ENCODE measurements around the gene BBIP1. TPM values are rescaled to one million over a fixed set of nuclear protein-coding genes. Genes with fewer than 3 reads are reported as not detected.

BBIP1 gene
- total and polyA plus RNA-seq, 2 experiments from 2014 or later = 14.8 to 56.5 TPM

GRCh38 chr10:110887560-110887959 is 31.4 kb downstream of the BBIP1 start:
- ATAC-seq (no peak), DNase-seq (ENCODE audit: low spot score) (no peak)
- Mint-ChIP-seq H3K4me3 (no peak overlapping the region), H3K27ac (no peak overlapping the region), H3K4me1 (no peaks in the 10 kb centered on the region), H3K36me3 (ENCODE audit: low read depth) (no peaks in the 10 kb centered on the region), H3K9me3 (no peaks in the 10 kb centered on the region), H3K27me3 (ENCODE audit: insufficient read depth, low read depth, poor library complexity) (peaks cover 2% of the 10 kb centered on the region)
- H3K27me3 ChIP-seq (ENCODE audit: insufficient read depth) = no peaks in the 10 kb centered on the region
- H3K4me3 ChIP-seq = no peak overlapping the region
- H3K79me2 ChIP-seq (replicated peaks; ENCODE audit: insufficient read depth) = no peaks in the 10 kb centered on the region
- no peaks in the 10 kb centered on the region for H4K20me1 ChIP-seq (replicated peaks; ENCODE audit: insufficient read depth)
- H3K27ac ChIP-seq (ENCODE audit: low read depth) = no peak overlapping the region
- no peaks in the 10 kb centered on the region for H3K4me1 ChIP-seq (ENCODE audit: insufficient read depth)
- H3K4me2 ChIP-seq = no peak overlapping the region
- TF ChIP-seq EZH2phosphoT487 (IDR thresholded peaks at IDR 0.05; ENCODE audit: unreplicated experiment) = no peak
- no peaks in the 10 kb centered on the region for H3F3A ChIP-seq (replicated peaks; ENCODE audit: low read depth)
- no peaks in the 10 kb centered on the region for H3K36me3 ChIP-seq (ENCODE audit: insufficient read depth)
- H3K9me2 ChIP-seq (ENCODE audit: insufficient read depth) = no peaks in the 10 kb centered on the region
- no peak overlapping the region for H2AFZ ChIP-seq

DNA sequence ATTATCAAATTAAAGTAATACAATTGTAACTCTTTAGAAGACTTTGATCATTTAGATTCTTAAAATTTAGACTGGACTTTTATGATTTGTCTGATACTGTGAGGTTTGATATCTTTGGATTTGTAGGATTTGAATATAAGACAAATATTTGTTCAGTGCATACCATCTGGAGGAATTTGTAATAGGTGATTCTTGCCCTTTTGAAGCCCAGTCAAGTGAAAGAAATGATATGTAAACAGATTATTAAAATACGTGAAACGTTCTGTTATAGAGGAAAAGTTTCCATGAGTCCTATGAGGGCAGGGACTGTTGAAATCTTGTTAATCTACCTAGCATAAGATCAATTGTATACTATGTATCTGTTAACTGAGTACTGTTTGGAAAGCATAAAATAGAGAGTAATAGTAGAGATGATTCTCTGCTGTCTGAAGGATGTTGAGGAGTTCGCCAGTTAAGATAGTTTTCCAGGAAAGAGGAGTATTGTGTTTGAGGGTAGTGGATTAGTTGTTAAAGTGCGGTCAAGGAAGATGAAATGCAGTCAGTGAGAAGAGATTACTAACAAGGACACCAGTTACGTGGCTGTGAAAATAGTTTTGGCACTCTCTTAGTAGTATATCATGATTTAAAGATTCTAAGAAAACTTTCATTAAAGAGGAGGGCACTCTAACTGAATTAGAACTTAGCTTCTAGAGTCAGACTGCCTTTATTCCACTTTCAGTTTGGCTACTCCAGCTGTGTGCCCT is 32.9 kb downstream of the BBIP1 start:
- DNase-seq (ENCODE audit: low spot score) (no peak), ATAC-seq (no peak)
- Histone ChIP-seq H3F3A (replicated peaks; ENCODE audit: low read depth) (no peaks in the 10 kb centered on the region), H3K4me1 (ENCODE audit: insufficient read depth) (no peaks in the 10 kb centered on the region), H3K27ac (ENCODE audit: low read depth) (no peak overlapping the region), H4K20me1 (replicated peaks; ENCODE audit: insufficient read depth) (no peaks in the 10 kb centered on the region), H2AFZ (no peak overlapping the region), H3K79me2 (replicated peaks; ENCODE audit: insufficient read depth) (no peaks in the 10 kb centered on the region), H3K9me2 (ENCODE audit: insufficient read depth) (no peaks in the 10 kb centered on the region), H3K27me3 (ENCODE audit: insufficient read depth) (no peaks in the 10 kb centered on the region), H3K4me2 (no peak overlapping the region), H3K36me3 (ENCODE audit: insufficient read depth) (no peaks in the 10 kb centered on the region), H3K4me3 (no peak overlapping the region)
- Mint-ChIP-seq H3K4me1 (no peaks in the 10 kb centered on the region), H3K9me3 (no peaks in the 10 kb centered on the region), H3K27me3 (ENCODE audit: insufficient read depth, low read depth, poor library complexity) (peaks cover 2% of the 10 kb centered on the region), H3K36me3 (ENCODE audit: low read depth) (peaks cover 4% of the 10 kb centered on the region; the same call in 1 of the 3 replicates), H3K4me3 (no peak overlapping the region), H3K27ac (no peak overlapping the region)
- no peak for TF ChIP-seq CREB1 (CRISPR knock-in tag; IDR thresholded peaks at IDR 0.05; ENCODE audit: low read depth)
- TF ChIP-seq EZH2phosphoT487 (IDR thresholded peaks at IDR 0.05; ENCODE audit: unreplicated experiment) = no peak
- TF ChIP-seq STAT1 (IDR thresholded peaks at IDR 0.05; ENCODE audit: unreplicated experiment) = no peak
- TF ChIP-seq, protein P1, sequence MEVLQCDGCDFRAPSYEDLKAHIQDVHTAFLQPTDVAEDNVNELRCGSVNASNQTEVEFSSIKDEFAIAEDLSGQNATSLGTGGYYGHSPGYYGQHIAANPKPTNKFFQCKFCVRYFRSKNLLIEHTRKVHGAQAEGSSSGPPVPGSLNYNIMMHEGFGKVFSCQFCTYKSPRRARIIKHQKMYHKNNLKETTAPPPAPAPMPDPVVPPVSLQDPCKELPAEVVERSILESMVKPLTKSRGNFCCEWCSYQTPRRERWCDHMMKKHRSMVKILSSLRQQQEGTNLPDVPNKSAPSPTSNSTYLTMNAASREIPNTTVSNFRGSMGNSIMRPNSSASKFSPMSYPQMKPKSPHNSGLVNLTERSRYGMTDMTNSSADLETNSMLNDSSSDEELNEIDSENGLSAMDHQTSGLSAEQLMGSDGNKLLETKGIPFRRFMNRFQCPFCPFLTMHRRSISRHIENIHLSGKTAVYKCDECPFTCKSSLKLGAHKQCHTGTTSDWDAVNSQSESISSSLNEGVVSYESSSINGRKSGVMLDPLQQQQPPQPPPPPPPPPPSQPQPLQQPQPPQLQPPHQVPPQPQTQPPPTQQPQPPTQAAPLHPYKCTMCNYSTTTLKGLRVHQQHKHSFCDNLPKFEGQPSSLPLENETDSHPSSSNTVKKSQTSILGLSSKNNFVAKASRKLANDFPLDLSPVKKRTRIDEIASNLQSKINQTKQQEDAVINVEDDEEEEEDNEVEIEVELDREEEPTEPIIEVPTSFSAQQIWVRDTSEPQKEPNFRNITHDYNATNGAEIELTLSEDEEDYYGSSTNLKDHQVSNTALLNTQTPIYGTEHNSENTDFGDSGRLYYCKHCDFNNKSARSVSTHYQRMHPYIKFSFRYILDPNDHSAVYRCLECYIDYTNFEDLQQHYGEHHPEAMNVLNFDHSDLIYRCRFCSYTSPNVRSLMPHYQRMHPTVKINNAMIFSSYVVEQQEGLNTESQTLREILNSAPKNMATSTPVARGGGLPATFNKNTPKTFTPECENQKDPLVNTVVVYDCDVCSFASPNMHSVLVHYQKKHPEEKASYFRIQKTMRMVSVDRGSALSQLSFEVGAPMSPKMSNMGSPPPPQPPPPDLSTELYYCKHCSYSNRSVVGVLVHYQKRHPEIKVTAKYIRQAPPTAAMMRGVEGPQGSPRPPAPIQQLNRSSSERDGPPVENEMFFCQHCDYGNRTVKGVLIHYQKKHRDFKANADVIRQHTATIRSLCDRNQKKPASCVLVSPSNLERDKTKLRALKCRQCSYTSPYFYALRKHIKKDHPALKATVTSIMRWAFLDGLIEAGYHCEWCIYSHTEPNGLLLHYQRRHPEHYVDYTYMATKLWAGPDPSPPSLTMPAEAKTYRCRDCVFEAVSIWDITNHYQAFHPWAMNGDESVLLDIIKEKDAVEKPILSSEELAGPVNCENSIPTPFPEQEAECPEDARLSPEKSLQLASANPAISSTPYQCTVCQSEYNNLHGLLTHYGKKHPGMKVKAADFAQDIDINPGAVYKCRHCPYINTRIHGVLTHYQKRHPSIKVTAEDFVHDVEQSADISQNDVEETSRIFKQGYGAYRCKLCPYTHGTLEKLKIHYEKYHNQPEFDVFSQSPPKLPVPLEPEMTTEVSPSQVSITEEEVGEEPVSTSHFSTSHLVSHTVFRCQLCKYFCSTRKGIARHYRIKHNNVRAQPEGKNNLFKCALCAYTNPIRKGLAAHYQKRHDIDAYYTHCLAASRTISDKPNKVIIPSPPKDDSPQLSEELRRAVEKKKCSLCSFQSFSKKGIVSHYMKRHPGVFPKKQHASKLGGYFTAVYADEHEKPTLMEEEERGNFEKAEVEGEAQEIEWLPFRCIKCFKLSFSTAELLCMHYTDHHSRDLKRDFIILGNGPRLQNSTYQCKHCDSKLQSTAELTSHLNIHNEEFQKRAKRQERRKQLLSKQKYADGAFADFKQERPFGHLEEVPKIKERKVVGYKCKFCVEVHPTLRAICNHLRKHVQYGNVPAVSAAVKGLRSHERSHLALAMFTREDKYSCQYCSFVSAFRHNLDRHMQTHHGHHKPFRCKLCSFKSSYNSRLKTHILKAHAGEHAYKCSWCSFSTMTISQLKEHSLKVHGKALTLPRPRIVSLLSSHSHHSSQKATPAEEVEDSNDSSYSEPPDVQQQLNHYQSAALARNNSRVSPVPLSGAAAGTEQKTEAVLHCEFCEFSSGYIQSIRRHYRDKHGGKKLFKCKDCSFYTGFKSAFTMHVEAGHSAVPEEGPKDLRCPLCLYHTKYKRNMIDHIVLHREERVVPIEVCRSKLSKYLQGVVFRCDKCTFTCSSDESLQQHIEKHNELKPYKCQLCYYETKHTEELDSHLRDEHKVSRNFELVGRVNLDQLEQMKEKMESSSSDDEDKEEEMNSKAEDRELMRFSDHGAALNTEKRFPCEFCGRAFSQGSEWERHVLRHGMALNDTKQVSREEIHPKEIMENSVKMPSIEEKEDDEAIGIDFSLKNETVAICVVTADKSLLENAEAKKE (CRISPR knock-in tag; IDR thresholded peaks at IDR 0.05) = no peak
- no peak for TF ChIP-seq REST (IDR thresholded peaks at IDR 0.05; ENCODE audit: unreplicated experiment)
- TF ChIP-seq ETS1 (IDR thresholded peaks at IDR 0.05) = no peak
- no peak for TF ChIP-seq JUNB (IDR thresholded peaks at IDR 0.05; ENCODE audit: unreplicated experiment)
- no peak for TF ChIP-seq ZNF114 (CRISPR knock-in tag; IDR thresholded peaks at IDR 0.05)
- TF ChIP-seq EZH2 (IDR thresholded peaks at IDR 0.05; ENCODE audit: low read depth, unreplicated experiment) = no peak
- no peak for TF ChIP-seq POLR2AphosphoS5 (IDR thresholded peaks at IDR 0.05; ENCODE audit: low read depth)

Data from GM23338 (cell line).